H1 (cell line): ENCODE results near the gene QPCTL. TPM values are rescaled to one million over a fixed set of nuclear protein-coding genes. Genes with fewer than 3 reads are reported as not detected.

Experiments
- ATF2 ChIP-seq: IDR thresholded peaks from 2 replicates; pipeline ENCODE4 v1.6.1; 2012; ENCODE audit warnings: low read length, inconsistent platforms
- BACH1 ChIP-seq: IDR thresholded peaks from 2 replicates; pipeline ENCODE4 v1.6.1; 2012; ENCODE audit warnings: low read length, improper control_type of control experiment
- BRCA1 ChIP-seq: IDR thresholded peaks from 2 replicates; pipeline ENCODE4 v1.6.1; 2012; ENCODE audit warnings: low read depth, low read length, improper control_type of control experiment
- CHD7 ChIP-seq: fragments of 300-600 bp; sonication (generic); IDR thresholded peaks from 2 replicates; pipeline ENCODE4 v1.7.1; 2012; ENCODE audit warnings: low read length, moderate library complexity, mild to moderate bottlenecking, inconsistent platforms; ENCODE audit not compliant: insufficient replicate concordance
- GABPA ChIP-seq: IDR thresholded peaks from 2 replicates; pipeline ENCODE4 v1.6.1; 2011; ENCODE audit warnings: mild to moderate bottlenecking, low read length, moderate library complexity, borderline replicate concordance; ENCODE audit not compliant: insufficient read depth
- HDAC2 ChIP-seq, 2 experiments: fragments of 300-600 bp in 1 of 2; sonication (generic) in 1 of 2; IDR thresholded peaks; 2 replicates each; pipeline ENCODE4 v1.6.1; 2011 to 2012; ENCODE audit warnings: low read depth in 2 of 2, low read length in 2 of 2, mild to moderate bottlenecking in 2 of 2, moderate library complexity in 2 of 2, borderline replicate concordance in 1 of 2, inconsistent platforms in 1 of 2
- JUND ChIP-seq: IDR thresholded peaks from 2 replicates; pipeline ENCODE4 v1.6.1; 2011; ENCODE audit warnings: mild to moderate bottlenecking, improper control_type of control experiment, low read length
- SP1 ChIP-seq: IDR thresholded peaks from 2 replicates; pipeline ENCODE4 v1.6.1; 2011; ENCODE audit warnings: low read depth, low read length
- TBP ChIP-seq: IDR thresholded peaks from 2 replicates; pipeline ENCODE4 v1.6.1; 2011; ENCODE audit warnings: low read depth, low read length, improper control_type of control experiment
- polyA plus RNA-seq, 7 experiments: library from polyadenylated mRNA; depleted of rRNA in 3 of 7; stranded (reverse) in 5 of 7; unstranded in 2 of 7; fragments of >200 nt in 5 of 7; fragments of 200-250 nt in 2 of 7; gene quantifications; 1 replicate in 5 of 7; 2 replicates in 1 of 7; 4 replicates in 1 of 7; pipeline versions ENCODE4 v1.2.1 to v1.2.3, GENCODE V29; 2011 to 2013; ENCODE audit warnings: missing spikeins in 2 of 7, mixed read lengths in 2 of 7
- total RNA-seq: library from RNA; stranded (reverse); fragmentation: NEBNext Ultra II Directional; extraction: Animal tissue kit (Norgen Biotek cat#: 25700); gene quantifications from 2 replicates; pipeline ENCODE4 v1.2.1, GENCODE V29; 2021

The QPCTL gene
- total and polyA plus RNA-seq, 2 of the 8 experiments (the other 6 are each of a cell fraction or from before 2014, with no cell fraction given) = 25.2 to 35.3 TPM

DNA sequence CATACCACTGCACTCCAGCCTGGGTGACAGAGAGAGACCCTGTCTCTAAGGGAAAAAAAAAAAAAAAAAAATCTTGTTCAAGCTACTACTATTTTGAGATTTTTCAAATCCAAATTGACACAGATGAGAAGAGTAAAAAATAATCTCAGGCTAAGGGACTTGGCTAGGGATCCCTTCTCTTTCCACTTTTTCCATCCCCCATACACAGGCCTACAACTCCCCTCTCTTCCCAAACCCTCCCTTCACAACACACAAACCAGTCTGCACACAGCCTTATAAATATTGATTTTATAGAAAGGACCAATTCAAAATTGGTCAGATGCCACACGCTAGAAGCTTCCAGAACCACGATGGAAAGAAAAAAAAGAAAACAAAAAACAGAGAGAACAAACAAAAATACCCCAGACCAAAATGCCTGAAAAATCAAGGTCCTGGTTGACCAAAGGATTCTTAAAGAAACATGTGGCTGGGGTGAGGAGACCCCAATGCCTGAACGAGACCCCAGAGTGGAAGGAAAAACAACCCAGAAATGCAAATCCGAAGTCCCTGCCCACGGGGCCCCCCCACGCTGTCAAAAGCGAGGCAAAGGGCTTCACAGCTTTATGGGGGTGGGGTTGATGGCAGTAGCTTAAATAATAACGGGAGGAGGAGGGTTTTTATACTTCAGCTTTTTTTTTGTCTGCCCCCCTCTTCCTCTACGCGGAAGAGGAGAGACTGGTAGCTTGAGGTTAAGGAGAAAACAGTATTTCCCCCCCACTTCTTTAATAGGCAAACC is 18.1 kb downstream of the QPCTL start (continued):
- TF ChIP-seq CHD7 (no peak), TBP (no peak), BRCA1 (no peak), BACH1 (no peak), SP1 (no peak), JUND (no peak), ATF2 (no peak), GABPA (no peak), HDAC2 (IDR thresholded peaks at IDR 0.05; ENCODE audit: borderline replicate concordance in 1 of 2, low read depth in 2 of 2, low read length in 2 of 2) (no peak)
